ENCODE data around the gene SGCA. TPM values are rescaled to one million over a fixed set of nuclear protein-coding genes. Genes with fewer than 3 reads are reported as not detected.

Gene SGCA
- total and polyA plus RNA-seq, 2 of the 13 experiments (the other 11 are each of a cell fraction or from before 2014, with no cell fraction given) = not detected

DNA sequence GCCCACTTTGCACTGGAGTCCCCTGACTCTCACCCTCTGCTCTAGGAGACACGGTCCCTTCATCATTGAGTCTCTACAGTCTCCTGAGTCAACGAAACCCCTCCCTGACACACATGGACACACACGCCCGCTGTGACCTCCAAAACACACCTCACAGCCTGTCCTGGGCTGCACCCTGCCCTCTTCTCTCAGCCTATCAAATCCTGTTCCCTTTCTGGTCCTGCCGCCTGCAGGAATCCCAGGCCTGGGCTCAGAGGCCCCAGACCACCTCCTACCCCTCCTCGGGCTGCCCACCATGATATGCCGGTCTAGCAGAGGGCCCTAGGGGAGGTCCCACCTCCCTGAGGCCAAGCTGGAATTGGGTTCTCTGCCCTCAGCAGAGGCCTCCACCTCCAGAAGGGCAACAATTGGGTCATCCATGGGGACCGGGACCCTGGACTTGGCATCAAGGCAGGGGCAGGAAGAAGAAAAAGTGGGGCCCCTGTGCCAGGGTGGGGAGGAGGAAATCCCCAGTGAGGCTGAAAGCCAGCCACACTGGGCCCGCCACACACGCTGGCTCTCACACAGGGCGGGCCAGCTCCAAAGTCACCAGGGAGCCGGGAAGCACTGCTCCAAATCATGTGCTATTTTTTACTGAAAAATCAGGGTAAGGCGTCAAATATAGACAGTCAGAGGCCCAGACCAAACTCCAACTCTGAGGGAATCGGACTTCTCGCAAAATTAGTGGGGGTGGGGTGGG lies 18.7 kb upstream of the SGCA start:
- H3K79me2 ChIP-seq (ENCODE audit: insufficient read depth, low read length) = peaks cover 25% of the 10 kb centered on the region
- FAIRE-seq (peak; percentile 4), DNase-seq (ENCODE audit: low spot score) (no peak), ATAC-seq (peak; percentile 0; the same call in 2 of the 3 replicates)
- in situ Hi-C loops (cut with HindIII; ENCODE audit: extremely low pct_ligation_motif_present, low pct_unique_long_range_greater_than_20kb) (no loop called here), intact Hi-C loops (cut with micrococcal nuclease; ENCODE audit: unreplicated experiment) (no loop called here)
- 41% methylated on average over 15 of the region's 15 CpGs for WGBS (ENCODE audit: low lambda C conversion rate)
- CTCF ChIA-PET (ENCODE audit: low intra/inter-chr PET ratio, low total read pairs) = no interaction called here
- H3K27ac ChIP-seq (ENCODE audit: extremely low read length, insufficient read depth, low read length) = peak overlapping the region; percentile 95
- peak overlapping the region; percentile 32 to 86 (median 70); a peak in 5 of 6 replicates for H3K4me3 ChIP-seq (replicated peaks in 1 of 3; ENCODE audit: insufficient read depth in 1 of 3, low read depth in 2 of 3, low read length in 3 of 3)
- peaks cover 50% of the 10 kb centered on the region for H3K4me1 ChIP-seq (ENCODE audit: insufficient read depth, low read length)
- H3K27me3 ChIP-seq (ENCODE audit: control insufficient read depth in 1 of 2, insufficient read depth in 2 of 2, low read length in 2 of 2) = no peaks in the 10 kb centered on the region; a peak in 1 of 5 replicates
- H3K9me3 ChIP-seq (ENCODE audit: low read length) = no peaks in the 10 kb centered on the region
- peak overlapping the region; percentile 83 for H3K9ac ChIP-seq (ENCODE audit: insufficient read depth, low read depth, low read length)
- POLR2A ChIA-PET = interaction anchor here (0.7 to 3.0 kb wide), 5 partner anchors 23 to 784 kb away, joined by 3 to 10 read pairs (median 4); no protein-coding TSS in a partner anchor
- no peak overlapping the region for H2AFZ ChIP-seq (ENCODE audit: low read length)
- peak overlapping the region; percentile 100 for H3K4me2 ChIP-seq (ENCODE audit: low read depth, low read length)
- H4K20me1 ChIP-seq (ENCODE audit: insufficient read depth, low read length) = peaks cover 11% of the 10 kb centered on the region; the same call in 1 of the 2 replicates
- H3K36me3 ChIP-seq (replicated peaks in 1 of 2; ENCODE audit: control insufficient read depth in 1 of 2, insufficient read depth in 2 of 2, low read length in 2 of 2) = peaks cover 23 to 33% of the 10 kb centered on the region in 2 experiments
- no TSS peak for BruUV-seq (replicated peaks)
- TF ChIP-seq ZSCAN12 (CRISPR knock-in tag; IDR thresholded peaks at IDR 0.05) (no peak), PAXIP1 (CRISPR knock-in tag; conservative IDR thresholded peaks at IDR 0.05) (0 out of 2 replicates have a peak, but pooled peaks have one; percentile 34), HNRNPK (IDR thresholded peaks at IDR 0.05; ENCODE audit: low read depth, low read length, poor library complexity, severe bottlenecking) (no peak), ZNF615 (CRISPR knock-in tag; IDR thresholded peaks at IDR 0.05; ENCODE audit: borderline replicate concordance) (0 out of 2 replicates have a peak, but pooled peaks have one; percentile 61), MEIS2 (CRISPR knock-in tag; IDR thresholded peaks at IDR 0.05) (peak; percentile 54; the same call in 1 of the 2 replicates), ONECUT2 (CRISPR knock-in tag; IDR thresholded peaks at IDR 0.05) (no peak), RFXAP (CRISPR knock-in tag; IDR thresholded peaks at IDR 0.05; ENCODE audit: borderline replicate concordance) (0 out of 2 replicates have a peak, but pooled peaks have one; percentile 5), HNF4A (CRISPR knock-in tag; IDR thresholded peaks at IDR 0.05) (0 out of 2 replicates have a peak, but pooled peaks have one; percentile 0), ZNF775 (CRISPR knock-in tag; IDR thresholded peaks at IDR 0.05; ENCODE audit: borderline replicate concordance) (no peak), DR1 (CRISPR knock-in tag; IDR thresholded peaks at IDR 0.05) (0 out of 2 replicates have a peak, but pooled peaks have one; percentile 39), NR2C2 (CRISPR knock-in tag; IDR thresholded peaks at IDR 0.05; ENCODE audit: borderline replicate concordance) (peak; percentile 16; the same call in 1 of the 2 replicates), ZNF547 (CRISPR knock-in tag; IDR thresholded peaks at IDR 0.05) (0 out of 2 replicates have a peak, but pooled peaks have one; percentile 29), HOXA5 (CRISPR knock-in tag; IDR thresholded peaks at IDR 0.05) (0 out of 2 replicates have a peak, but pooled peaks have one; percentile 29)
- TF ChIP-seq, protein P1, sequence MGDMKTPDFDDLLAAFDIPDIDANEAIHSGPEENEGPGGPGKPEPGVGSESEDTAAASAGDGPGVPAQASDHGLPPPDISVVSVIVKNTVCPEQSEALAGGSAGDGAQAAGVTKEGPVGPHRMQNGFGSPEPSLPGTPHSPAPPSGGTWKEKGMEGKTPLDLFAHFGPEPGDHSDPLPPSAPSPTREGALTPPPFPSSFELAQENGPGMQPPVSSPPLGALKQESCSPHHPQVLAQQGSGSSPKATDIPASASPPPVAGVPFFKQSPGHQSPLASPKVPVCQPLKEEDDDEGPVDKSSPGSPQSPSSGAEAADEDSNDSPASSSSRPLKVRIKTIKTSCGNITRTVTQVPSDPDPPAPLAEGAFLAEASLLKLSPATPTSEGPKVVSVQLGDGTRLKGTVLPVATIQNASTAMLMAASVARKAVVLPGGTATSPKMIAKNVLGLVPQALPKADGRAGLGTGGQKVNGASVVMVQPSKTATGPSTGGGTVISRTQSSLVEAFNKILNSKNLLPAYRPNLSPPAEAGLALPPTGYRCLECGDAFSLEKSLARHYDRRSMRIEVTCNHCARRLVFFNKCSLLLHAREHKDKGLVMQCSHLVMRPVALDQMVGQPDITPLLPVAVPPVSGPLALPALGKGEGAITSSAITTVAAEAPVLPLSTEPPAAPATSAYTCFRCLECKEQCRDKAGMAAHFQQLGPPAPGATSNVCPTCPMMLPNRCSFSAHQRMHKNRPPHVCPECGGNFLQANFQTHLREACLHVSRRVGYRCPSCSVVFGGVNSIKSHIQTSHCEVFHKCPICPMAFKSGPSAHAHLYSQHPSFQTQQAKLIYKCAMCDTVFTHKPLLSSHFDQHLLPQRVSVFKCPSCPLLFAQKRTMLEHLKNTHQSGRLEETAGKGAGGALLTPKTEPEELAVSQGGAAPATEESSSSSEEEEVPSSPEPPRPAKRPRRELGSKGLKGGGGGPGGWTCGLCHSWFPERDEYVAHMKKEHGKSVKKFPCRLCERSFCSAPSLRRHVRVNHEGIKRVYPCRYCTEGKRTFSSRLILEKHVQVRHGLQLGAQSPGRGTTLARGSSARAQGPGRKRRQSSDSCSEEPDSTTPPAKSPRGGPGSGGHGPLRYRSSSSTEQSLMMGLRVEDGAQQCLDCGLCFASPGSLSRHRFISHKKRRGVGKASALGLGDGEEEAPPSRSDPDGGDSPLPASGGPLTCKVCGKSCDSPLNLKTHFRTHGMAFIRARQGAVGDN (CRISPR knock-in tag; IDR thresholded peaks at IDR 0.05) = peak; percentile 31; the same call in 1 of the 2 replicates
